Measurements from ENCODE around the gene CD86.

Gene CD86

DNA sequence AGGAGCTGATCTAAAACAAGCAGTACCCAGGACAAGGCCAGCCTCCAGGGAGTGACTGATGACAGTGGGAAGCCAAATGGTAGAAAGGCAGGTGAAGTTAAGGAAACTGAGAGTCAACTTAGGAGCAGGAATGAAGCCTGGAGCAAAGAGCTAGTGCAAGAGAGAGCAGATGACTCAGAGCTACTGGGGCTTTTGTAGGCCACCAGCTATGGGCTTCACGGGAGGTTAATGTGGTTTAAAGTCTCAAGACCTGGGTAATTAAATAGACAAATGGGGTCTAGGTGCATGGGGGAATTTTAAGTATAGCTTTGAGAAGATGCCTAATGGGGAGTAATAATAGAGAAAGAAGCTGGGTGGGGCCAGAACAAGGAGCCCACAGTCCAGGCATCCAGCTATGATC, 3.1 kb downstream of the CD86 start:
- no peak for DNase-seq (ENCODE audit: extremely low read depth, low read depth)
- TF ChIP-seq, protein P1, sequence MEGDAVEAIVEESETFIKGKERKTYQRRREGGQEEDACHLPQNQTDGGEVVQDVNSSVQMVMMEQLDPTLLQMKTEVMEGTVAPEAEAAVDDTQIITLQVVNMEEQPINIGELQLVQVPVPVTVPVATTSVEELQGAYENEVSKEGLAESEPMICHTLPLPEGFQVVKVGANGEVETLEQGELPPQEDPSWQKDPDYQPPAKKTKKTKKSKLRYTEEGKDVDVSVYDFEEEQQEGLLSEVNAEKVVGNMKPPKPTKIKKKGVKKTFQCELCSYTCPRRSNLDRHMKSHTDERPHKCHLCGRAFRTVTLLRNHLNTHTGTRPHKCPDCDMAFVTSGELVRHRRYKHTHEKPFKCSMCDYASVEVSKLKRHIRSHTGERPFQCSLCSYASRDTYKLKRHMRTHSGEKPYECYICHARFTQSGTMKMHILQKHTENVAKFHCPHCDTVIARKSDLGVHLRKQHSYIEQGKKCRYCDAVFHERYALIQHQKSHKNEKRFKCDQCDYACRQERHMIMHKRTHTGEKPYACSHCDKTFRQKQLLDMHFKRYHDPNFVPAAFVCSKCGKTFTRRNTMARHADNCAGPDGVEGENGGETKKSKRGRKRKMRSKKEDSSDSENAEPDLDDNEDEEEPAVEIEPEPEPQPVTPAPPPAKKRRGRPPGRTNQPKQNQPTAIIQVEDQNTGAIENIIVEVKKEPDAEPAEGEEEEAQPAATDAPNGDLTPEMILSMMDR (IDR thresholded peaks at IDR 0.05; ENCODE audit: low read depth, low read length), result no peak

GRCh38 chr3:122060040-122060698, 5.0 kb downstream of the CD86 start:
- TF ChIP-seq, protein P1 (IDR thresholded peaks at IDR 0.05; ENCODE audit: low read depth, low read length), result no peak
- no peak for DNase-seq (ENCODE audit: extremely low read depth, low read depth)

DNA sequence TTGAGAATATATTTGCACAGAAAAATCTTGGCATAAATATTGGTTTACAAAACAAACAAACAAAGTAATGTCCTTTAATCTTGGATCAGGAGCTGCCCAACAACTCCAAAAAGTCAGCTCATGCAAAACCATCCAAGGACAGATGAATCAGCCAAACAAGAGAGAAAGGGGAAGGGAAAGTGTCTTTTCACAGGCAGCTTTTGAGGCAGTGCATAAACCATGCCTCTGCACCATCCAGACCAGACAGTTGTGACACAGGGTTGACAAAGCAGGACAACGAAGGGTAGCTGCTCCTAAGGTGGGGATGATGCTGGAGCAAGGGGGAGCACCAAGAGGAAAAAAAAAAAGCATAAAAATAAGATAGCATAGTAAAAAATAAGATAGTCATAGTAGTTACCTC, 8.7 kb downstream of the CD86 start:
- TF ChIP-seq, protein P1 (IDR thresholded peaks at IDR 0.05; ENCODE audit: low read depth, low read length), result no peak
- no peak for DNase-seq (ENCODE audit: extremely low read depth, low read depth)

DNA sequence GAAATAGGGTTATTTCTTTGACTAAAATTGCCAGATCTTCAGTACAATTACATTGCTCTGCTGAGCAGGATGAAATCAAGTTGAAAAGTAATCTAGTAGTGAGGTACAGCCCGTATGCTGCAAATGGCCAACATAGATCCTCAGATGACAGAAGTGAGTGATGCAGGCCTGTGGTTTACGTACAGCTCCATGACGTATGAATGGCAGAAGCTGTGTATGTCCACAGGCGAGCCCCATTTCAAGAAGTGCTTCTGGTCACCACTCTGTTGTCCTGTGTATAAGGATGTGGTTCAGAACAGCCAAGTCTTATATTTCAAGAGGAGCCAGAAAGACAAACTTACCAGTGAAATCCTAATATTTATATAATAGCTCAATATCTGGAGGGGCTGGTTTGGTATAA, 9.2 kb downstream of the CD86 start:
- TF ChIP-seq, protein P1 (IDR thresholded peaks at IDR 0.05; ENCODE audit: low read depth, low read length), result no peak
- no peak for DNase-seq (ENCODE audit: extremely low read depth, low read depth)

DNA sequence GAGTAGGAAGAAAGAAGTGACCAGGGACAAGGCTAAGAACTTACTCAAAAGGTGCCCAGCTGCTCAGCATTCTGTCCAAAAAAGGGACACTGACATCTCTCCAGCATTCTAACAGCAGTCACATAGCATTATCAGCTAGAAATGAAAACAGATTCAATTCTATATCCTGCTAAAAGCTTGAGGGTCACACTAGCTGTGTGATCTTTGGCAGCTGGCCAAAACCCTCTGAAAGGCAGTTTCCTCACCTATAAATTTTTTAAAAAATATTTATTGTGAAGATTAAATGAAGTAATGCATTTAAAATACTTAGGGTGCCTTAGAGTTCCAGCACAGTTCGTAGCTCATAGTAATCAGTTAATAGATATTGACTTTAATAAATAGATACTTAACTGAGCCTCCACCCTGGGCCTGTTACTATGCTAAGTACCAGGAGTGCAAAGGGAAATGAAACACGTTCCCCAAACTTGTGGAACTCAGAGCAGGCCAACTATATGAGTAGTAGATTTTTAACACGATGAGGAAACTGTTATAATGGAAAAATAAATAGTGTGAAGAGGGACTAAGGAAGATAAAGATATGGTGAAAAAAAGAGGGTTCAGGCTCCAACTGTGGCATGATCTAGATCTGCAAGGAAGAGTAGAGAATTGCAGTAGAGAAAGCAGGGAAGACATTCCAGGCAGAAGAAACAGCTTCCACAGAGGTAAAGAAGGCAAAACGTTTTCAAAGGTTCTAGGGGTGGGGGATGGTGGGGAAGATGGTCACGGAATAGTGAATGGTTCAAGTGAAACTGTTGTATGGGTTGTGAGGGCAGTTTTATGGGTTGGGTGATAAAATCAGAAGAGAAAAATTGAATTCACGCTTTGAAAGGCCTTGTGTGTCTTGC, 11.4 kb downstream of the CD86 start:
- no peak for DNase-seq (ENCODE audit: extremely low read depth, low read depth)
- TF ChIP-seq, protein P1 (IDR thresholded peaks at IDR 0.05; ENCODE audit: low read depth, low read length), result no peak

GRCh38 chr3:122067214-122067550, 12.0 kb downstream of the CD86 start:
- DNase-seq (ENCODE audit: extremely low read depth, low read depth), result no peak
- TF ChIP-seq, protein P1 (IDR thresholded peaks at IDR 0.05; ENCODE audit: low read depth, low read length), result no peak

DNA sequence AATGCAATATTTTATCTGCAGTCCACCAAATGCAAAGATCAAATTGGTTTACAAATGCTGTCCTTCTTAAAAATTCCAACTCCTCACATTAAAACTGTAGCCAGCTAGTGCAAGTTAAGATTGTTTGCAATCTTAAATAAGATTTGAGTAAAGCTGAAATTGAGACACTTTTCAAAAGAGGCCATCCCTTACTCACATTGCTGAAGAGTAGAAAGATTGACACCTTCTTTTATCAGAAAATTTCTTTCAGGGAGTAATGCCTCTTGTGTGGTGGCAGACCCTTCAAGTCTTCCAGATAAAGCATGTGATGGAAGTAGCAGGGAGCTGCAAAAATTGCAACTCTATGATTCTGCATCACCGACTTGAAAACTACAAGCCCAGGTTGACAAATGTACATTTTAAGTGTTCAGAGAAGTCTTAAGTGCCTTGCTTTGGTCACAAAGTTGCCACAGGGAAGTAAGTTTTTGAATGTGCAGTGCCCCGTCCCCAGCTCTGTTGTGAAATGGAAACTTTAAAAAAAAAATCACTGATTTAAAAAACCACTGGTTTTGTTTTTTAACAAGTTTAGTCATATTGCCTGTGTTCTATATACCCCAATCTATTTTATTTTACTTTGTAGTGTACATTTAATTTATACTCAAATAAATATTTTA, 12.6 kb downstream of the CD86 start:
- TF ChIP-seq, protein P1 (IDR thresholded peaks at IDR 0.05; ENCODE audit: low read depth, low read length), result no peak
- no peak for DNase-seq (ENCODE audit: extremely low read depth, low read depth)
